Measurements from ENCODE around the gene FGF3.

The FGF3 gene

GRCh38 chr11:69818603-69819441 lies at the start of gene FGF3:
Gene FGF3 (minus strand): TSS chr11:69819416. CDS start chr11:69818933, 483 bp downstream.
- no peak for DNase-seq

DNA sequence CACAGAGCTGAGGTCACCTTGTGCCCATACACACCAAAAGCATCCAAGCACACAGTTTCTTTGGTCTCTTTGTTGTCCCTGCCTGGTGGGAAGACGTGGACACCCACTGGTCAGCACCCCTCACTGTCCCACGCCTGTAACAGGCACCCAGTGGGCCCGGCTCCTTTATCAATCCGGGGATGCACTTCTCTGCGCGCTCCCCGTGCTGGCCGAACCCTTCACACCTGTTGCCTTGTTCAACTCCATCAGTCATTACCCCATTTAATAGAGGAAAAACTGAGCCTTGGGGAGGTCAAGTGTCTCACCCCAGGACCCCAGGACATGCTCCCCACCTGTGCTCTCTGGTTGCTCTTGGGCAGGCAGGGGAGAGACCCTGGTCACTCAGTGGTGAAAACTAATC lies 49.7 kb upstream of the FGF3 start:
- DNase-seq = no peak

DNA sequence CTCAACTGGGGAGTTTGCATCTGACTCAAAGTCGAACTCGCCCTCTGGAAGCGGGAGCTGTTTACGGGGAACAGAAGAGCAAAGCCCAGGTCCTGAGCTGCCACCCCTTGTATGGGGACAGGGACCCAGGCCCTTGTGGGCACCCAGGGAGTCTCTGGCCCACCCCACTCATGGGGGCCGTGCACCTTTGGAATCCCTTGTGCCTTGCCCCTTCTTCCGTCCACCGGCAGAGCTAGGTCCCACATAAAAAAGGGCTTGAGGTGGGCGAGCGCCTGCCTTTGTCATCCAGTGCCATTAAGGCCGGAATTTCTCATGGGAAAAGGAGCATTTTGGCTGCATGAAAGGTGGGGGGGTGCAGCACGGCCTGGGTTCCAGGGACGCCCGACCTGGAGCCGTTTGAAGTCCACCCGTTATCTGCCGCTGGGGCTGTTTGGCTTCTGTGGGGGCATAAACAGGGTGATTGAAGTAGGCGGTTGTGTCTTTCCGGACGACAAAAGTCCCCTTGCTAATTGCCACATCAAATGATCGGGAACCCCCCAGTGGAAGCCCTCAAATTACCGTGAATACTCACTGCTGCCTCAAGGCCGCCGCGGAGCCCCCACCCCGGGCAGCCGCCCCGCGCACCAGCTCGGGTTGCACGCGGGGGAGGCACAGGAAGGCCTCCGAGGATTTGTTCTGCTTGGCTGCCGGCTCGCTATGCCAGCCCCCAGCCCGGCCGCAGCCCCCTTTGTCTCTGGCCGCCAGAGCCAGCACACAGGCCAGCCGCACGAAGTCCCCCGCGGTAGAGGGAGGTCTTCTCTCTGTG lies 49.0 kb upstream of the FGF3 start:
- no peak for DNase-seq

DNA sequence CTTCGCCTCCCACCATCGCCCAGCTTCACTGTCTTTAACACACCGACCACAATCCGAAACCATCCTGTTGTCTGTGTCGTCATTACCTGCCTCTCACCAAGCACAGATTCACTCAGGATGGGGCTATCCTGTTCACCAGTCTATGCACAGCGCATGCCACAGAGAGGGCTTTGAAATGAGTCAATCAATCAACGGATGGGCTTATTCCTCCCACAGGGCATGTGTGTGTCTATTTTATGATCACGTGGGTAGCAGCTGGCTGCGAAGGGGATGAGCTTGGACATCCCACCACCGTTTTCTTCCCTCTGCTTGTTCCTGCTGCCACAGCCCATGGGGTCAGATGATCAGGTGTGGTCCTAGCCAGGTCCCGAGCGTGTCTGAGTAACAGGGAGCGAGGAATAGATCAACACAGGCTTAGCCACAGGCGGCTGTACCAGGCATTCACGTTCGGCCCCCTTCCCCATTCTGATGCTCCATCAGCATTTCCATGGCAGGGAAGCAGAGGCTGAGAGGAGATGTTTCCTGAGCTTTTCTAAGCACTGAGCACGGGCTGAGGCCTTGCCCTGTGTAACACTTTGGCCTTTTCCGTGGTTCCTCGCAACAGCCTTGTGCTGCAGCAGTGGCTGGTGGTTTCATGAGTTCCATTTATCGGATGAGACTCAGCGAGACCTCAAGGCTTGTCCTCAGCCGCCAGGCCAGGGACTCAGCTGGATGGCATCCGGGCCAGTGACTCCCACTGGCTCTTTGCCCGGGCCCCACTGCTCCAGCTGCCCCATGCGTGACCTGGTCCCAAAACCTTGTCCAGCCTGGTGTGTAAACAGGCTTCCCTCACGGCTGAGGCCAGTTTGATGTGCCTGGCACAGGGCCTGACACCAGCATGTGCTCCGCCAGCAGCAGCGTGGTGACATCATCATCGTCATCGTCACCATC lies 48.1 kb upstream of the FGF3 start:
- DNase-seq = no peak

GRCh38 chr11:69866648-69867047 lies 47.4 kb upstream of the FGF3 start:
- DNase-seq = no peak

GRCh38 chr11:69865707-69866106 lies 46.5 kb upstream of the FGF3 start:
- no peak for DNase-seq

- no peak for DNase-seq
These were observed 45.8 kb upstream of the FGF3 start for GRCh38 chr11:69864686-69865661.

DNA sequence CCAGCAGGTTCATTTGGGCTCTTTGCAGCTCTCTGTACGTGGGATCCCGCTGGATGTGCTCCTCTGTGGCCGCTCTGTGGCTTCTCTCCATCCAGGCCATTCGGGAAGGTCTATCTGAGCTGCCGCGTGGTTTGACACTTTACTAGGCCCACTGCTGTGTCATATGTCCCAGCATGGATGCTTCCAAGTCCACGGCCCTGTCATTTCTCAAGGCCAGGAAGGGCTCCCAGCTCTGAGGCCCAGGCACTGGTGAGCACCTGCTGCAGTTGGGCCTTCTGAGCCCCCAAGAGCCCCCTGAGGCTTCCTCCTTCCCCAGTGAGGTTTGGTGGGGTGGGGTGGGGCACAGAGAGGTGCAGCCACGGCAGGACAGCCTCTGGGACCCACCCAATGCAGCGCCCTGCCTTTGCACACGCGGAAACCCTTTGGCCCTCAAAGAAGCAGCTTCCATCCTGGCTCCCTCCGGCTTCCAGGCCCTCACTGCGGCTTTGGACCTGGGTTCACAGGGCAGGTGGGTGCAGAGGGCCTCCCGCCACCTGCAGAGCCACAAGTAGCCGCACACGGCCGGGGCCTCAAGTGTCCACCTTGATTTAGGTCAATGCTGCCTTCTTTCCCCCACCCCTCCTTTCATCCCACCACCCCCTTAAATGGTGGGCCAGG lies 44.5 kb upstream of the FGF3 start:
- no peak for DNase-seq

GRCh38 chr11:69862797-69863543 lies 43.8 kb upstream of the FGF3 start:
- DNase-seq = no peak

DNA sequence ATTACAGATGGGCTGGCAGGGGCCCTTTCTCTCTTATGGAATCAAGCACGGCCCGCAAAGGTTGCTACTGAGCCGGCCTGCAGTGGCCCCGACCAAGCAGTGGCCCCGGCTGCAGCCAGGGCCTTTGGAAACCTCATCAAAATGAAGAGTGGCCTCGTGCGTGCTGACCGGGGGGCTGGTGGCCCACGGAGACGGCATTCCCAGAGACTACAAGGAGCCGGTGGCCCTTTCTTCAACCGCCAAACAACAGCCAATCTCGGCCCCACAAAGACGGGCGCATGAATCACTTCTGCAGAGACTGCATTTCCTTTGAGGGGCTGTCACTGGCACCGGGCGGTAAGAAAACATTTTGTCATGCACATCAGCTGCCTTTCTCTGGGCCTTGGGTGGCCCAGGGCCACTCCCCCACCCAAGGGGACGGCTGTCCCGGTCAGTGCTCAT lies 43.1 kb upstream of the FGF3 start:
- no peak for DNase-seq

DNA sequence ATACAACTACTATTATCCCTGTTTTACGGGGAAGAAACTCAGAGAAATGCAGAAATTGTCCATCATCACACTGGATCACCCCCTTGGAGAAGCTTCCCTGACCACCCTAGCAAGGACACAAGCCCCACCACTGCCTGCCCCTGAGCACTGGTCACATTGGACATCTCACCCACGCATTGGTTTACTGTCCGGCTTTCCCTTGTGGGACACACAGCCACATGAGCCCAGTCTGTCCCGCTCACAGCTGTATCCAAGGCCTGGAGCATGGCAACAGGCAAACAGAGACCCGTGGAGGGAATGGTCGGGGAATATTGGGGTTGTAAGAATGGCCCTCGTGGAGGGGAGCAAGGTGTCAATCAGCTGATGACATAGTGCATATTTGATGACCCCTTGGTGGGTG lies 42.7 kb upstream of the FGF3 start:
- DNase-seq = no peak

- no peak for DNase-seq
These were observed 41.7 kb upstream of the FGF3 start for GRCh38 chr11:69860796-69861445.

DNA sequence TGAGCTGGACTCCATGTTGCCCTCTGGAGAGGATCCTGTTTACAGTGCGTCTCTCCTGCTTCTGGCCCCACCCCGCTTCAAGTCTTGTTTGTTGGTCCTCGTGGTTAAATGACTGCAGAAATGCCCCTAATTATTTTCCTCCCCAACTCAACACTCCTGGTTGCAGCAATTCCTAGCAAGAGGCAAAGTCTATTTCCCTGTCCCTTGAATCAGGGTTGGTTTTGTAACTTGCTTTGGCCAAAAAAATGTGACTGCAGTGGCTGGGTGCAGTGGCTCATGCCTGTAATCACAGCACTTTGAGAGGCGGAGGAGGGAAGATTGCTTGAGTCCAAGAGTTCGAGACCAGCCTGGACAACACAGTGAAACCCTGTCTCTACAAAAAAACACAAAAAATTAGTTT lies 41.0 kb upstream of the FGF3 start:
- DNase-seq = no peak

DNA sequence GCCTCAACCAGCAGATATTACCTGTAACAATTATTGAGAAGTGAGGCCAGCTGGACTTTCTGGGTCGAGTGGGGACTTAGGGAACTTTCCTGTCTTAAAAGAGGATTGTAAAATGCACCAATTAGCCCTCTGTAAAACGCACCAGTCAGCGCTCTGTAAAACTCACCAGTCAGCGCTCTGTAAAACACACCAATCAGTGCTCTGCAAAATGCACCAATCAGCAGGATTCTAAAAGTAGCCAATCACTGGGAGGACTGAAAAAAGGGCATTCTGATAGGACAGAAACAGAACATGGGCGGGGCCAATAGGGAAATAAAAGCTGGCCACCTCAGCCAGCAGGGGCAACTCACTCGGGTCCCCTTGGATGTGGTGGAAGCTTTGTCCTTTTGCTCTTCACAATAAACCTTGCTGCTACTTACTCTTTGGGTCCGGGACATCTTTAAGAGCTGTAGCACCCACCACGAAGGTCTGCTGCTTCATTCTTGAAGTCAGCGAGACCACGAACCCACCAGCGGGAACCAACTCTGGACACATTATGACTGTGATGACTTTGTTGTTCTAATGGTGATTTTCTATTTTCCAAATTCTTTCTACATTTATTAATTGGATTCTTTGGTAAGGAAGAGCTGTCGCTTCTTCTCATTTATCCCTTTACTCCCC lies 40.2 kb upstream of the FGF3 start:
- no peak for DNase-seq

- DNase-seq = no peak
These were observed 36.2 kb upstream of the FGF3 start for GRCh38 chr11:69855421-69855820.

DNA sequence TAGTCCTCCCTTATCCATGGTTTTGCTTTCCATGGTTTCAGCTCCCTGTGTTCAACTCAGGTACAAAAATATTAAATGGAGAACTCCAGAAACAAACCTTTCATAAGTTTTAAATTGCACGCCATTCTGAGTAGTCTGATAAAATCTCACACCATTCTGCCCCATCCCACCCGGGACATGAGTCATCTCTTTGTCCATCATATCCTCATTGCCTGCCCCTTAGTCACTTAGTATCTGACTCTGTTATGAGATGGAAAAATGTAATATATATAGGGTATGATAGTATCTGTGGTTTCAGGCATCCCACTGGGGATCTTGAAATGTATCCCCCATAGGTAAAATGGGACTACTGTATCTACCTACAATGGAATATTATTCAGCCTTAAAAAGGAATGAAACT lies 35.5 kb upstream of the FGF3 start:
- no peak for DNase-seq

DNA sequence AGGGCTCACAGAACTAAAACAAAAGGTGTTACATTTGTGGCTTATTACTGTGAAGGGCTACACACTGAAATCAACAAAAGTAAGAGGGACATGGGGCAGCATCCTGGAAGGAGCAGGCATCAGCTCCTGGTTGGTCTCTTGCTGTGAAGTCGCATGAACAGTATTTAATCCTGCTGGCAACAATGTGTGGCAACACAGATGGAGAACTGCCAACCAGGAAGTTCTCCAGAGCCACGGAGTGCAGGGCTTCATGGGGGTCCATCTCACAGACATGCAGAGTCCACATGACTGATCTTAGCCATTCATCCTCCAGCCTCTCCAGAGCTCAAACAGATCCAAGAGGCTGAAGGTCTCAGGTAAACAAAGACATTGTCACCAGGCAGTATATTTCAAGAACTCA lies 32.8 kb upstream of the FGF3 start:
- no peak for DNase-seq

- DNase-seq = no peak
These were observed 29.0 kb upstream of the FGF3 start for GRCh38 chr11:69848201-69848600.

GRCh38 chr11:69844396-69844795 lies 25.2 kb upstream of the FGF3 start:
- DNase-seq = no peak
